Fibroblast of pulmonary artery (primary cell): ENCODE data around the gene SPATS2.

Experiments used
- DNase-seq: peaks from one replicate; pipeline ENCODE4 v3.0.0-alpha.2; 2010; ENCODE audit warnings: low read depth
- H3K4me3 ChIP-seq: replicated peaks from 2 replicates; pipeline ENCODE4 v1.5.1; 2011; ENCODE audit warnings: low read depth, mild to moderate bottlenecking, control low read depth, low read length, moderate library complexity
- TF ChIP-seq, protein P1 (sequence below): IDR thresholded peaks from 2 replicates; pipeline ENCODE4 v1.5.1; 2011; ENCODE audit warnings: mild to moderate bottlenecking, control low read depth, low read length, inconsistent platforms; ENCODE audit errors: missing control alignments

Gene SPATS2

DNA sequence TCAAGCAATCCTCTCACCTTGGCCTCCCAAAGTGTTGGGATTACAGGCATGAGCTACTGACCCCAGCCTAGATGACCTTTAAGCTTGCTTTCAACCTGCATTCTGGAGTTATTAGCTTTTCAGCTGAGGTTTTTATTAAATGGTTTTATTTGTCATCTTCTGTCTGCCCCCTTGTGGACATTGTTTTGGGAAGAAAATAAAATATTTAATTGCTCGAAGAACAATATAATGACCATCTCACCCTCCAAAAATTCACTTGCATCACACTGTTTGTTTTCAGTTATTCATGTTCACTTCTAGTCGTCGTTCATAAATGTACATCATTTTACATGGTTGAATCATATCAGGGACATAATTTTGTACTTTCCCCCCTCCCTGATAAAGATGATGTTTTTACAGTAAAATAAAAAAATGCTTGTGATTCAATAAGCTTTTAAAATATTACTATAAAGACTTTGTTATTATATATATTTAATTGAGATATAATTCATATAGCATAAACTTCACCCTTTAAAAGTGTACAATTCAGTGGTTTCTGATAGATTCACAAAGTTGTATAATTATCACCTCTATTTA, 10.1 kb upstream of the SPATS2 start:
- no peak overlapping the region for H3K4me3 ChIP-seq
- TF ChIP-seq, protein P1, sequence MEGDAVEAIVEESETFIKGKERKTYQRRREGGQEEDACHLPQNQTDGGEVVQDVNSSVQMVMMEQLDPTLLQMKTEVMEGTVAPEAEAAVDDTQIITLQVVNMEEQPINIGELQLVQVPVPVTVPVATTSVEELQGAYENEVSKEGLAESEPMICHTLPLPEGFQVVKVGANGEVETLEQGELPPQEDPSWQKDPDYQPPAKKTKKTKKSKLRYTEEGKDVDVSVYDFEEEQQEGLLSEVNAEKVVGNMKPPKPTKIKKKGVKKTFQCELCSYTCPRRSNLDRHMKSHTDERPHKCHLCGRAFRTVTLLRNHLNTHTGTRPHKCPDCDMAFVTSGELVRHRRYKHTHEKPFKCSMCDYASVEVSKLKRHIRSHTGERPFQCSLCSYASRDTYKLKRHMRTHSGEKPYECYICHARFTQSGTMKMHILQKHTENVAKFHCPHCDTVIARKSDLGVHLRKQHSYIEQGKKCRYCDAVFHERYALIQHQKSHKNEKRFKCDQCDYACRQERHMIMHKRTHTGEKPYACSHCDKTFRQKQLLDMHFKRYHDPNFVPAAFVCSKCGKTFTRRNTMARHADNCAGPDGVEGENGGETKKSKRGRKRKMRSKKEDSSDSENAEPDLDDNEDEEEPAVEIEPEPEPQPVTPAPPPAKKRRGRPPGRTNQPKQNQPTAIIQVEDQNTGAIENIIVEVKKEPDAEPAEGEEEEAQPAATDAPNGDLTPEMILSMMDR = peak; percentile 50
- peak; percentile 85 for DNase-seq

DNA sequence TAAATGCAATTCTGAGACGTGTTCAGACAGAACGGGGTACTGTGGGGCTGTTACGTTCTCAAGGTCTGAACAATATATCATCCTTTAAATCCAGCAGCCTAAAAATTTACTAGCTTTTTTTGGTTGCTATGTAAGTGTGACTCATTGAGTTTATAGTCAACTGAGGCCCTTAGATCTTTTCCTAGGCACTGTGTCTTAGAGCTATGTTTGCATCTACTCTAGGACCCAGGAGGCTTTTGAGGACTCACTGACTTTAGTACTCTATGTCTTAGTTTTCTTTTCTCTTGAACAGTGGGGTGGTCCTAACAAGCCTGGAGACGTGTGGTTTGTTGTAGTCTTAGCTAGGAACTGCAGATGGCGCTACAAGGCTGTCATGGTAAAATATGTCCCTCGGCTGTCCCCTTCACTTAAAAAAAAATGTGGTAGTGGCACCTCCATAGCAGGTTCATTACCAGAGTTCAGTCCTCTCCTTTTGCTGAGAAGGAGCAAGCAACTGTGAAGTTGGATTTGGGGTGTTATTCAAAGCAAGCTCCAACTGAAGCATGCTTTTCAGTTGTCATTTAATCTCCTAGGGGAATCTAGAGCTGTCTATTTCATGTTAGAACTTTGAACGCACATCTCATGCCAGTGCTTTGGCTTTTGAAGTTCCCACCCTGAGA, 8.7 kb upstream of the SPATS2 start:
- TF ChIP-seq, protein P1 = peak; percentile 81
- DNase-seq = peak; percentile 83
- H3K4me3 ChIP-seq = no peak overlapping the region

DNA sequence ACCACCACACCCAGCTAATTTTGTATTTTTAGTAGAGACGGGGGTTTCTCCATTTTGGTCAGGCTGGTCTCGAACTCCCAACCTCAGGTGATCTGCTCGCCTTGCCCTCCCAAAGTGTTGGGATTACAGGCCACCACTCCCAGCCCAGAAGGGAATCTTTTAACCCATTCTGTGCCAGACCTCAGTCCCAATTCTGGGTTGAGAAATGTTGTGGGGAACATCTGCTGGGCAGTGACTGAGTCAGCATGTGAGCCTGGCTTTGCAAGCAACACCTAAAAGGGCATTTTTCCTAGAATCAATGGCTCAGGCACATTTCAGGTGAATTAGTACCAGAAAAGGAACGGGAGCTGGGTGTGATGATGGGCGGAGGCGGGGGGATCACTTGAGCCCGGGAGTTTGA, 7.6 kb upstream of the SPATS2 start:
- TF ChIP-seq, protein P1 = no peak
- no peak for DNase-seq
- H3K4me3 ChIP-seq = no peak overlapping the region

DNA sequence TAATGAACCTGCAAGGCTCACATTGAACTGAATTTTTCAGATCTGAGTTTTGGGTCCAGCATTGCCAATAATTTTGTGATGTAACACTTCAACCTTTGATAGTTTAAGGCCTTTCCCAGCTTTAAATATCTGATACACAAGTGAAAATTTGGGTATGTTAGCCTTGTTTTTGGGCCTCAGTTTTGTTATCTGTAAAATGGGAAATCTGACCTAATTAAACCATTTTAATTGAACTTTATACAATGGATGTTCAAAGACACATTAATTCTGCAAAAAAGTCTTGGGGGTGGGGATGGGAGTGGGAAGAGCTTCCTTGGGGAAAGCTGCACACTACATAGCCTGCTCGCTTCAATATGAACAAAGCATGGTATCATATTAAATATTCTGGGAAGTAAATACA, 5.2 kb upstream of the SPATS2 start:
- TF ChIP-seq, protein P1 = no peak
- no peak for DNase-seq
- H3K4me3 ChIP-seq = no peak overlapping the region

DNA sequence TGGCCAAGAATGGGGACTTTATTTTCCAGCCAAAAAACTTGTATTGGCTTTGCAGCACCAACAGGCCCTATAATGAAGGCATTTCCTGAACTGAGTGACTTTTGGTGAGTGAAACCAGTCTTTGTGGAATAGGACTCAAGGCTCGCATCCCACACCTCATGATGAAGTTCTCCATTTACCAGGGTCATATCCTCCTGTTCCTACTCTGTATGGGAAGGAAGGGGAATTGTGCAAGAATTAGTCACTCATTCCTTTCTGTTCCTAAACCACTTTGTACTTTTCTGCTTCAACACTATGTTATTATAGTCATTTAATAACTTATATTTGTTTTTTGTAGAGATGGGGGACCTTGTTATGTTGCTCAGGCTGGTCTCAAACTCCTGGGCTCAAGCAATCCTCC, 2.3 kb upstream of the SPATS2 start:
- TF ChIP-seq, protein P1 = no peak
- peak; percentile 90 for DNase-seq
- no peak overlapping the region for H3K4me3 ChIP-seq

DNA sequence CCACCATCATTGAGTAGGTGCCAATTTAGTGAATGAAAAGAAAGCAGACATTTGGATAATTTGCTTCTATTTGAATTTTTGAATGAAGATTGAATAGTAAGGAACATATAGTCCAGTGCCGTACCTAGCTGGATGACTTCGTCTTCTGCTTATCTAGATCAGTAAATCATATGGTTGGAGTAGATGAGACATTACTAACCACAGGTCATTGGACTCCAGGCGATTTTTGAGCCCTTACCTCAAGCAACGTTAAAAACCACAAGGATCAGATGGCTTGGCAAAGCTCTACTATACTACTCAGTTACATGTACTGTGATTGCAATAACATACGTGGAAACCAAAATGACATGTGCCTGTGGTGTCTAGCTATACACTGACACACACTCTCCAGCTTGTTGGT, 1.7 kb upstream of the SPATS2 start:
- peak; percentile 55 for DNase-seq
- H3K4me3 ChIP-seq = no peak overlapping the region

More for the DNA sequence above, 1.7 kb upstream of the SPATS2 start:
- TF ChIP-seq, protein P1 = no peak
